Measurements from ENCODE around the gene TRPV3. TPM values are rescaled to one million over a fixed set of nuclear protein-coding genes. Genes with fewer than 3 reads are reported as not detected.
"Not testable (repeated sequence)": the region's sequence is repeated elsewhere in the genome, so short reads cannot be mapped to it uniquely, and the experiment has no call there.

TRPV3 gene
- total and polyA plus RNA-seq, 2 donors from 2014 or later, result 0.13 to 1.2 TPM

DNA sequence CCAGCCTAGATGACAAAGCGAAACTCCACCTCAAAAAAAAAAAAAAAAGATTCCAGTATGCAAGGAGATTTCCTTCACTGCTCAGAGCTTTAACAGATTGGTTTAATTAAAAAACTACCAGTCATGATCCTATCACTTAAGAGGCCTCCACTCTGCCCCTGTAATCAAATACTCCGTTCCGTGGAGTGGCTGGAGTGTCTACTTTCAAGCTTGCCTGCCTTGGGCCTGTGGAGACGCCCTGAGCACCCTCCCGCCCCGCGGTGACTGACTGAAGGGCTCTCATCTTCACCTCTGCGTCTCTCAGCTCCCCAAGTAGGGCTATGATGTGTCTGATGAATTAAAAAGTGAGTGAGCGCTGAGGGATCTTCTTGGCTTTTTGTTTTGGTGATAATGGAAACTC, 25.3 kb upstream of the TRPV3 start:
- peaks cover 2 to 23% (median 17%) of the 10 kb centered on the region in 3 donors for H3K36me3 ChIP-seq (ENCODE audit: control insufficient read depth in 2 of 3, insufficient read depth in 3 of 3, low read length in 3 of 3)
- FAIRE-seq, result no peak

DNA sequence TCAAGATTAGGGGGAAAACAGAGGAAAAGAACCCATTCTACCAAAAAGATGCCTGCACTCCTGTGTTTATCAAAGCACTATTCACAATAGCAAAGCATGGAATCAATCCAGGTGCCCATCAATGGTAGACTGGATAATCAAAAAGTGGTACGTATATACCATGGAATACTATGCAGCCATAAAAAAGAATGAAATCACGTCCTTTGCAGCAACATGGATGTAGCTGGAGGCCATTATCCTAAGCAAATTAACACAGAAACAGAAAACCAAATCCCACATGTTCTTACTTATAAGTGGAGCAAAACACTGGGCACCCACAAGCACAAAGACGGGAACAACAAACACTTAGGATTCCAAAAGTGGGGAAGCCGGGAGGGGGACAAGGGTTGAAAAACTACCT, 21.1 kb upstream of the TRPV3 start:
- DNase-seq; intact Hi-C loops (cut with DNase I); FAIRE-seq: not testable (repeated sequence)

More for the DNA sequence above, 25.3 kb upstream of the TRPV3 start:
- no peaks in the 10 kb centered on the region for H3K27me3 ChIP-seq (ENCODE audit: control insufficient read depth, insufficient read depth, low read length)
- H3K4me3 ChIP-seq (ENCODE audit: low read length in 3 of 3), result no peak overlapping the region
- no peak overlapping the region for H3K27ac ChIP-seq (ENCODE audit: low read depth in 2 of 2, low read length in 2 of 2)
- no peaks in the 10 kb centered on the region for H3K9me3 ChIP-seq (ENCODE audit: control insufficient read depth in 2 of 3, insufficient read depth in 1 of 3, low read length in 3 of 3)
- peak in 3 of 5 donors; percentile 14 to 25 (median 15) for DNase-seq
- H3K9ac ChIP-seq (ENCODE audit: low read length in 3 of 3), result no peak overlapping the region
- no peaks in the 10 kb centered on the region for H3K4me1 ChIP-seq (ENCODE audit: control insufficient read depth in 2 of 3, insufficient read depth in 2 of 3, low read depth in 1 of 3, low read length in 3 of 3)
- TF ChIP-seq, protein P1, sequence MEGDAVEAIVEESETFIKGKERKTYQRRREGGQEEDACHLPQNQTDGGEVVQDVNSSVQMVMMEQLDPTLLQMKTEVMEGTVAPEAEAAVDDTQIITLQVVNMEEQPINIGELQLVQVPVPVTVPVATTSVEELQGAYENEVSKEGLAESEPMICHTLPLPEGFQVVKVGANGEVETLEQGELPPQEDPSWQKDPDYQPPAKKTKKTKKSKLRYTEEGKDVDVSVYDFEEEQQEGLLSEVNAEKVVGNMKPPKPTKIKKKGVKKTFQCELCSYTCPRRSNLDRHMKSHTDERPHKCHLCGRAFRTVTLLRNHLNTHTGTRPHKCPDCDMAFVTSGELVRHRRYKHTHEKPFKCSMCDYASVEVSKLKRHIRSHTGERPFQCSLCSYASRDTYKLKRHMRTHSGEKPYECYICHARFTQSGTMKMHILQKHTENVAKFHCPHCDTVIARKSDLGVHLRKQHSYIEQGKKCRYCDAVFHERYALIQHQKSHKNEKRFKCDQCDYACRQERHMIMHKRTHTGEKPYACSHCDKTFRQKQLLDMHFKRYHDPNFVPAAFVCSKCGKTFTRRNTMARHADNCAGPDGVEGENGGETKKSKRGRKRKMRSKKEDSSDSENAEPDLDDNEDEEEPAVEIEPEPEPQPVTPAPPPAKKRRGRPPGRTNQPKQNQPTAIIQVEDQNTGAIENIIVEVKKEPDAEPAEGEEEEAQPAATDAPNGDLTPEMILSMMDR (IDR thresholded peaks at IDR 0.05; ENCODE audit: borderline replicate concordance, extremely low read depth, insufficient read depth), result no peak
- intact Hi-C loops (cut with DNase I), result no loop called here

DNA sequence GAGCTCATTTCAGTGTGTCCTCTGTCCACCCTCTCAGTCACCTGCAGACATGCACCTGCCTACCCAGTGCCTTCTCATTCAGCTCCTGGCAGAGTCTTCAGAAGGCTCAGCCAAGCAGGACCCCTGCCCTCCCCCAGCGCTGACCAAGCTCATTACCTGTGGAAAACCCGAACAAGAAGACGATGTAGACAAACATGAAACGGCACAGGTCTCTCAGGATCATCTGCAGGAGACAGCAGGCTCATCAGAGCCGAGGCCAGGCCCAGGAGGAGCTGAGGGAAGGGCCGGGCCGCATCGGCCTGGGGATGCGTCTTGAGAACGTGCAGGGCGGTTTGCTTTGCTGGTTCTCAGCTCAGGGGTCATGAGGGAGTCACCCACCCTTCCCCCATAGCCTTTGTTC, 19.4 kb upstream of the TRPV3 start:
- Histone ChIP-seq H3K9ac (ENCODE audit: low read length in 3 of 3) (no peak overlapping the region), H3K4me1 (ENCODE audit: control insufficient read depth in 2 of 3, insufficient read depth in 2 of 3, low read depth in 1 of 3, low read length in 3 of 3) (no peaks in the 10 kb centered on the region), H3K36me3 (ENCODE audit: control insufficient read depth in 2 of 3, insufficient read depth in 3 of 3, low read length in 3 of 3) (peaks cover 0 to 12% (median 9%) of the 10 kb centered on the region in 3 donors), H3K27ac (ENCODE audit: low read depth in 2 of 2, low read length in 2 of 2) (no peak overlapping the region), H3K9me3 (ENCODE audit: control insufficient read depth in 2 of 3, insufficient read depth in 1 of 3, low read length in 3 of 3) (no peaks in the 10 kb centered on the region), H3K27me3 (ENCODE audit: control insufficient read depth, insufficient read depth, low read length) (no peaks in the 10 kb centered on the region), H3K4me3 (ENCODE audit: low read length in 3 of 3) (no peak overlapping the region)
- DNase-seq, result peak in 2 of 5 donors; percentile 9 to 50
- intact Hi-C loops (cut with DNase I), result no loop called here
- FAIRE-seq, result no peak
- TF ChIP-seq, protein P1 (IDR thresholded peaks at IDR 0.05; ENCODE audit: borderline replicate concordance, extremely low read depth, insufficient read depth), result no peak

More for the DNA sequence above, 21.1 kb upstream of the TRPV3 start:
- H3K27ac ChIP-seq (ENCODE audit: low read depth in 2 of 2, low read length in 2 of 2); H3K4me1 ChIP-seq (ENCODE audit: control insufficient read depth in 2 of 3, insufficient read depth in 2 of 3, low read depth in 1 of 3, low read length in 3 of 3); H3K4me3 ChIP-seq (ENCODE audit: low read length in 3 of 3); H3K27me3 ChIP-seq (ENCODE audit: control insufficient read depth, insufficient read depth, low read length); H3K9ac ChIP-seq (ENCODE audit: low read length in 3 of 3); H3K9me3 ChIP-seq (ENCODE audit: control insufficient read depth in 2 of 3, insufficient read depth in 1 of 3, low read length in 3 of 3): not testable (repeated sequence)
- peaks cover 0 to 15% (median 8%) of the 10 kb centered on the region in 3 donors for H3K36me3 ChIP-seq (ENCODE audit: control insufficient read depth in 2 of 3, insufficient read depth in 3 of 3, low read length in 3 of 3)

DNA sequence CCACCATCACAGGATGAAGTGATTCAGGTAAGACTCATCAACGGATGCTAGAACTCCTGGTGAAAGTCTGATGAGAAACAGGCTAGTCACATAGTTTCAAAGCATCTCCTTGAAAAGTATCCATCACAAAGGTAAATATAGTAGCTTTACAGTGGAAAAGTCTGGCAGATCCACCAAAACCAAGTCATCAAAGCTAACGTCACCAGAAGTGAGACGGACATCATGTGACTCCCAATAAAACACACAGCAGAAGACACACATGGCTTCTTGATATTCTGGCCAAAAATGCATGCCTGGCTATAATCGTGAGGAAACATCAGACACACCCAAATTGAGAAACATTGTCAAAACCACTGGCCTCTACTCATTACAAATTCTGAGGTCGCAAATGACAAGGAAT, 17.9 kb upstream of the TRPV3 start:
- intact Hi-C loops (cut with DNase I), result no loop called here
- FAIRE-seq, result no peak
- H3K27ac ChIP-seq (ENCODE audit: low read depth in 2 of 2, low read length in 2 of 2), result no peak overlapping the region

More for the DNA sequence above, 17.9 kb upstream of the TRPV3 start:
- TF ChIP-seq, protein P1 (IDR thresholded peaks at IDR 0.05; ENCODE audit: borderline replicate concordance, extremely low read depth, insufficient read depth), result no peak
- Histone ChIP-seq H3K9ac (ENCODE audit: low read length in 3 of 3) (no peak overlapping the region), H3K36me3 (ENCODE audit: control insufficient read depth in 2 of 3, insufficient read depth in 3 of 3, low read length in 3 of 3) (peaks cover 0 to 17% (median 10%) of the 10 kb centered on the region in 3 donors), H3K4me3 (ENCODE audit: low read length in 3 of 3) (no peak overlapping the region), H3K27me3 (ENCODE audit: control insufficient read depth, insufficient read depth, low read length) (no peaks in the 10 kb centered on the region), H3K9me3 (ENCODE audit: control insufficient read depth in 2 of 3, insufficient read depth in 1 of 3, low read length in 3 of 3) (no peaks in the 10 kb centered on the region), H3K4me1 (ENCODE audit: control insufficient read depth in 2 of 3, insufficient read depth in 2 of 3, low read depth in 1 of 3, low read length in 3 of 3) (no peaks in the 10 kb centered on the region)
- DNase-seq, result no peak
